ENCODE data around the gene CRABP2.

- TF ChIP-seq BHLHE40 (IDR thresholded peaks at IDR 0.05; ENCODE audit: low read depth, low read length) = no peak
- no peak for TF ChIP-seq CTCF (conservative IDR thresholded peaks at IDR 0.05; ENCODE audit: low read depth, low read length)
- no peak for TF ChIP-seq FOS (IDR thresholded peaks at IDR 0.05; ENCODE audit: low read depth, low read length)
- no peak for TF ChIP-seq SMC3 (IDR thresholded peaks at IDR 0.05; ENCODE audit: low read depth, low read length)
- TF ChIP-seq MAZ (IDR thresholded peaks at IDR 0.05; ENCODE audit: borderline replicate concordance, low read depth, low read length) = no peak
- TF ChIP-seq RFX5 (IDR thresholded peaks at IDR 0.05; ENCODE audit: low read depth, low read length) = no peak
These were observed 50.7 kb downstream of the CRABP2 start for GRCh38 chr1:156654700-156655099.
